Hematopoietic multipotent progenitor cell treated with erythropoietin and hydrocortisone succinate and interleukin-3 and kit ligand, for 17 days (in vitro differentiated cells): ENCODE data around the gene EPHX1.

Source experiments
- DNase-seq: peaks from one replicate; pipeline ENCODE4 v3.0.0-alpha.2; 2015; ENCODE audit warnings: low spot score

EPHX1 gene

DNA sequence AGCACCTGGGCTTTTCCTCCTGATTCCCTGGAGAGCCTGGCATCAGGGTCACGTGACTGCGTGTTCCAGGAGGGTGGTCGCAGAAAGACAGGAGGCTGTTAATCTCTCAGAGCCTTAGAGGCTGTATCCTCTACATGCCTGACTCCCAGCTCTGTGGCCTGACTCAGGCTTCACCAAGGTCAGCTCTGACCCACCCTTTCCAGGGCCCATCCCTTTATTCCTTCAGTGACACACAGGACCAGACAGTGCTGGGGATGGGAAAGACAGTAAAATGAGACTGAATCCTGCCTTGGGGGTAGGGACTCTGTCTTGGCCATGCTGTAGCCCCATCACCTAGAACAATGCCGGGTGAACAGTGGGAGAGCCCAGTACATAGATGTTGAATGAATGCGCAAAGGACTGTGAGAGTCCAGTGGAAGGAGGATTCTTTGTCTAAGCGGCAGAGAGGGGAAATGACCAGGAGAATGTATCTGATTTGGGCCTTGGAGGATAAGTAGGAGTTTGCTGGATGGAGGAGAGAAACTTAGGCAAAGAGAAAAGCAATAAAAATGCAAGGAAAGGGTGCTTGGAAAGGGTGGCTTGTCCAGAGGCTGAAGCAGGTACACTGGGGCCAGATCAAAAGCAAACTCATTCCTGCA is 33.0 kb downstream of the EPHX1 start:
- DNase-seq, result no peak

DNA sequence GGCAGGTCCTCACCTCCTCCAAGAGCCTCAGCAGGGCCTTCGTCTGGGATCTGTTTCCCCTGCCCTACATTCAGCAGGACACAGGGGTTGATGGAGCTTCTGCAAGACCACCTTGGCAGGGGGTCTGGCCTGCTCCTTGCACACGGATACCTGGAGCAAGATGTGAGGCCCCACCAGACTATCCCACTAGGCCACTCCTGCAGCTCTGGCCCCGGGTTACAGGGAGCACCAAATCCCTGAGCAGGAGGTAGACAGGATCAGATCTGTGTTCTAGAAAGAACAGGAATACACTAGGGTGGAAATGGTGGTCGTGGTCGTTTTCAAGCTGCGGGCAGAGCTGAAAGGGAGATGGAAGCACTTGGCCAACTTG is 33.5 kb downstream of the EPHX1 start:
- DNase-seq, result no peak

DNA sequence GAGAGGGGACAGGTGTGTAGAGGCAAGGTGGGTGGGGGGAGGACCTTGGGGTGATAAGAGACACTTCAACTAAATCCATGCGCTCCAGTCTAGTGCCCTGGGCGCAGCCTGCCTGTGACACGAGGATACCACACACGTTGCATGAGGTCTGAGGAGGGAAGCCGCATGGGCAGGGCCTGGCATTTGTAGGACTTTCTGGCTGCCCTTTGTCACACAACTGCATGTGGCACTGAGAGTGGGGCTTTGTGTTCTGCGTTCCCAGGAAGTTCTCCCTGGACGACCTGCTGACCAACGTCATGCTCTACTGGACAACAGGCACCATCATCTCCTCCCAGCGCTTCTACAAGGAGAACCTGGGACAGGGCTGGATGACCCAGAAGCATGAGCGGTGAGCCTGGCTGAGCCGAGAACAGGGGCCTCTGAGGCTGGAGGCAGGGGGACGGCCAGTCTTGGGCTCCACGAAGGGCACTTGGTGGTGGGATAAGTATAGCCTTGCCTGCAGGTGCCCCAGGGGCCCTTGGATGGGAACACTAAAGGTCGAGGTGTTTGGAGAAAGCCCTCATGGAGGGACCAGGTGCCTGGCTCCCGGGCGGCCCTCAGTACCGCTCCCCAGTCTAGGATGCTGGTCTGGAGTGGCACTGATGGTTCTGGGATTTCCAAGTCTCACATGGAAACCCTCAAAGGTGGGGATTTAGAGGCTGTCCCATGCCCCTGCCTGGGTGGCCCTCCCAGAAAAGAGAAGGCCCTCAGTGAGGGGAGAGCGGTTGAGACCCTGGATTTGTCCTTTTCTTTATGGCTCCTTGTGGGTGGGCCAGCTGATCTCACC is 34.5 kb downstream of the EPHX1 start:
- no peak for DNase-seq

DNA sequence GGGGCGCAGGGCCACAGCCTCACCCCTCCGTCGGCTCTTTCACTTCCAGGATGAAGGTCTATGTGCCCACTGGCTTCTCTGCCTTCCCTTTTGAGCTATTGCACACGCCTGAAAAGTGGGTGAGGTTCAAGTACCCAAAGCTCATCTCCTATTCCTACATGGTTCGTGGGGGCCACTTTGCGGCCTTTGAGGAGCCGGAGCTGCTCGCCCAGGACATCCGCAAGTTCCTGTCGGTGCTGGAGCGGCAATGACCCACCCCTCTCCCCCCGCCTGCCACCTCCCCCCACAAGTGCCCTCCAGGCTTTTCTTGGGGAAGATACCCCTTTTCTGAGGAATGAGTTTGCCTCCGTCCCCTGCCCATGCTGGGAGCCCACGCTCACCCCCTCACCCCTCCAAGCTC is 35.2 kb downstream of the EPHX1 start:
- DNase-seq, result no peak

DNA sequence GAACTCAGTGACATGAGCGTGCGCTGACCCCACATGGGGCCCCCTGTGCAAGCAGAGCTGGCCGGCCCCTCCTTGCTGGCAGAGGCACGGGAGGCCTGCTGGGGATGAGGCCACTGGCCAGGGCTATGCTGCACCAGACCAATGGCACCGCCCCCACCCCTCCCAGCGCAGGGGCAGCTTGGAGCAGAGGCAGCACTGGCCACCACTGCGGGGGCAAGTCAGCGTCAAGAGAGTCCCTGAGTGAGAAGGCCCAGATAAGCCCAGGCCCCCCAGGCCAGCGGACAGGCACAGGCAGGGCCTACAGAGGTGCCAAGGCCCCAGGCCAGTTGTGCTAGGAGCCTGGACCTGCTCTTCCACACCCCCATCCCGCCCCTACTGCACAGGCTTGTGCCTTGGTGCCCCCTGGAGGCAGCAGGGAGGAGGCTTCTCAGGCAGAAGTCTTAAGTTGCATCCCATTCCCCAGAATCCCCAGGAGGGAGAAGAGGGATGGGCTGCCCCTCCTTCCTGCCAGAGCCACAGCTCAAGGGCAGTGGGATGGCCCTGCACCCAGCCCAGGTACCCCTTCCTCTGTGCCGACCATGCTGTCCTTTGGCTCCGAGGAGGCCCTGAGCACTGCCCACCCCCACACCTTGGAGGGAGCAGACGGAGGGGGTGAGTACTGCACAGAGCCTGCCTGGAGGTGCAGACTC is 35.8 kb downstream of the EPHX1 start:
- peak; percentile 27 for DNase-seq

DNA sequence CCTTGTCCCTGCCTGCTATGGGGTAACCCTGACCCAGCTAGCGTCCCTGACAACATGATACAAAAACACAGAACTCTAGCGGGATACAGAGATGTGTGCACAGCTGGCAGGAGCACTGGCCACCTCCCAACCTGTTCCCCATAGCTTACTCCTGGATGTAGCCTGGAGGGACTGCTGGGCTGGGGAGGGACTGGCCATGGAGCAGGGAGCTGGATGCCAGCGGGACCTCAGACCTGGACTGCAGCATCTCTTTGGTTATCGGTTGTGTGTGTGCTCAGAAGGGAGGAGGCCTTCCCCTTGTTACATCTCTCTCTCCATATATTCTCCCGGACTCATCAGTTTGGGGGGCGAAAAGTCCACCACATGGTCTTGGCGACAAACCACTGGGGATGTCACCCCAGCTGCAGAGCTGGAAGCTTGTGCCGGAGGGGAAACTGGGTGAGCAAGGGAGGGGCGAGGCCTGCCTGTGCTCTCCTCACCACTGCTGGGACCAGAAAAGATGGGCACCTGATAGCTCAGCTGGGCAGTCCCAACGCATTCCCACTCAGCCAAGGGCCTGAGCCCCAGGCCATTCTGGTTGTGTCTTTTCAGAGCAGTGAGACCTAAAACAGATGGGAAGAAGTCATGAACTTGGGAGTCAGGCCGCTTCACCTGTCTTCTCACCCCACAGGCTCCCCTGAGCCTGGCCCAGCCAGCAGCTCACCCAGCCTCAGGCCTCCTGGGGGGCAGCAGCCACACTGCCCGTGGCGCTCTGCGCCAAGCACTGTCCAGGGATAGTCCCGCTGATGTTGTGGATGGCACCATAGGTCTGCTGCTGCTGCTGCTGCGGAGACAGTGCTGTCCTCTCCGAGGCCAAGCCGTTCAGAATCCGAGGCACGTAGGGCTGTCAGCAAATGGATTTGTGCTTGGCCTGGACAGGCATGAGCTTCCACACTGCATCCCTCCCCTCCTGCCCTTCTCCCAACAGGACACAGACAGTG is 36.7 kb downstream of the EPHX1 start:
- no peak for DNase-seq

DNA sequence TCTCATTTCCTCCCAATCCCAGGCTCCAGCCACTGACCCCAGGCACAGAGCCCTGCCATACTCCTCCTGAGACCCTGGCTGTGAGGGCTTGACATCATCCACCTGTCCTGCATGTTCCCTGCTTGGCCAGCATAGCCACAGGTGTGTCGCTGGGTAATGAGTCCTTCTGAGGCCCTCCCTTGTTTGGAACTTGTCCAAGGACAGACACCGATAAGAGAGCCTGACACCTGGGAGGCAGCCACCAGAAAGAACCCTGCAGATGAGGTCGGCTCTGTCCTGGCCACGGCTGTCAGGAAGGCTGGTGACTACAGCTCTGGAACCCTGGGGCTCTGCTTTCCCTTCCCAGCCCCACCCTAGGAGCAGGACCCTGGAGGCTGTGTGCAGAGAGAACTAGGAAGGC is 37.7 kb downstream of the EPHX1 start:
- no peak for DNase-seq

DNA sequence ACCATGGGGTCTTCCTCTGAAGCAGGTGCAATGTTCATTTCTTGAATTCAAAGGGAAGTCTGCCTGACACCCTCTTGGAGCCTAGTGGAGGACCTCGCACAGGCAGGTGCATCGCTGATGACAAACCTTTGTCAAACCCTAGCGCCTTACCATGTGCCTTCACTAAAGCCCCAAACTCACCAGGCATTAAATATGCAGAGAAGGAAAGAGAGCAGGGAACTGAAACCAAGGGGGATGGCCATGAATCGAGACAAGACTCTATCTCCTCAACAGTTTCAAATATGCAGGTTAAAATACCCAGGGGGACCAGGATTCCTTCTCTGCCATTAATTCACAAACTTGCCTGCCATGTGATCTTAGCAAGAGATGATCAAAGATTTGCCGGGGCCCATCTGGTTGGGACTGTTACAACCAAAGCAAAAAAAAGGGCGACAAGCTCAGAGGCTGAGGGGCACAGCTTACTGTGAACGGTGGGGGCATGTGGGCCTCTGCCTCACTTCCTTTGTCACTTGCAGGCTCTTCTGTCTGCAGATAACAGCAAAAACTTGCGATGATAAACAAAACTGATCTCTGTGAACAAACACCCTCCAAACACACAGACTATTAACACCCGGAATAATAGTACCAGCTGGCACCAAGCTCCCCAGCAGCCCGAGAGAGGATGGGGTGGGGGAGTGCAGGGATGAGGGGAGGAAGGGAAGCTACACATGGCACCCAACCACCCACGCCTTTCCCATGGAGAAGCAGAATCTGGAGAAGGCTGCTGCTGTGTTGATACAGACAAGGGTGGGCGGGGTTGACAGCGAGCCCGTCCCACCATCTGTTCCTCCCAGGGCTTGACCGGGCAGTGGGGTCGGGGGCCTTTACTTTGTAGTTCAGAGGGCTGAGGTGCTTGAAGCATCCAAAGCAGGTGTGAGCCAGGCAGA is 38.4 kb downstream of the EPHX1 start:
- DNase-seq, result no peak

DNA sequence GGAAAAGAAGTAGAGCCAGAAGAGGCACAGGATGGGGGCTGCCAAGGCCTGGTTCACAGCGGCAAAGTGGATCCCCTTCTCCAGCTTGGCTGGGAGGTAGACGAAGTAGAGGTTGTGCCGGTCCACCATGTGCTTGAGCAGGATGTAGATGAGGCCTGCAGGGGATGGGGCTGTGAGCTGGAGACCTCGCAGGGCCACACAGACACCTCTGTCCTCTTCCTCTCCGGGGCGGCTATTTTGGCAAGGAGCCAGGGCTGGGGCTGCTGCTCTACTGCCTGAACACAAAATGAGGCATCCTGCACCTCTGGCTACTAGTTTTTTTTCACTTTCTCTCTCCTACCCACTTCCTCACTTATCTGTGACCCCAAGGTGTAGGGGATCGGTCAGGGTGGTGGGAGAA is 40.0 kb downstream of the EPHX1 start:
- peak; percentile 44 for DNase-seq

DNA sequence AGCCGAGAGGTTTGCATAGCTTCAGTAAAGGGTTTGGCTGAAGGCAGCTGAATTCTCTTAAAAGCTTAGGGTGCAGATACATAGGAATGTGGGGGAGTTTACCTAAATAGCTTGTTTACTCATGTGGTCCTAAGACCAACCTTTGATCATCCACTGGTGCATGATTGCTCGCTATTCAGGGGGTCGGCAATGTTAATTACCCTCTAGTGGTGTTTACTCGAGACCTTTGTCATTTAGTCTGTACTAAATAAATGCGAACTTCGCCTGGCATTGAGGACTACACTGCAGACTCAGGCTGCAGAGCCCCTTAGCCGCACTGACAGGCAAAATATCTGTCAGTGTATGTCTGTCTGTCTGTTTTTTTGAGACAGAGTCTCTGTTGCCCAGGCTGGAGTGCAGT is 40.4 kb downstream of the EPHX1 start:
- no peak for DNase-seq

DNA sequence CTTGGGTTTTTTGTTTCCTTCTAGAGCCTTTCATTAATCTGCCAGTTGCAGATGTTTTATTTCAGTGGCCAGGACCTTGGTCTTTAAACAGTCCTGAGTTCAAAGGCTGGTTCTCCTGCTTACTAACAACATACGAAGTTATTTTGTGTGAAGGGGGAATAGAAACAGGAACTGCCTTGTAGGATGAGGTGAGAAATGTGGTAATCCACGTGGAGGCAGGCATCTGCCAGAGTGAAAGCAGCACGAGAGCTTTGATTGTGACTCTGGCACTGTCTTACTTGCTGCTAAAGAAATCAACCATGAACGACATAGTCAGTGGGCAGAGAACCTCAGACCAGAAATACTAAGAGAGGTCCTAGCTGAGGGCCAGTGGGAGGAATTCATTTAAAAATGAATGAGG is 41.9 kb downstream of the EPHX1 start:
- no peak for DNase-seq

DNA sequence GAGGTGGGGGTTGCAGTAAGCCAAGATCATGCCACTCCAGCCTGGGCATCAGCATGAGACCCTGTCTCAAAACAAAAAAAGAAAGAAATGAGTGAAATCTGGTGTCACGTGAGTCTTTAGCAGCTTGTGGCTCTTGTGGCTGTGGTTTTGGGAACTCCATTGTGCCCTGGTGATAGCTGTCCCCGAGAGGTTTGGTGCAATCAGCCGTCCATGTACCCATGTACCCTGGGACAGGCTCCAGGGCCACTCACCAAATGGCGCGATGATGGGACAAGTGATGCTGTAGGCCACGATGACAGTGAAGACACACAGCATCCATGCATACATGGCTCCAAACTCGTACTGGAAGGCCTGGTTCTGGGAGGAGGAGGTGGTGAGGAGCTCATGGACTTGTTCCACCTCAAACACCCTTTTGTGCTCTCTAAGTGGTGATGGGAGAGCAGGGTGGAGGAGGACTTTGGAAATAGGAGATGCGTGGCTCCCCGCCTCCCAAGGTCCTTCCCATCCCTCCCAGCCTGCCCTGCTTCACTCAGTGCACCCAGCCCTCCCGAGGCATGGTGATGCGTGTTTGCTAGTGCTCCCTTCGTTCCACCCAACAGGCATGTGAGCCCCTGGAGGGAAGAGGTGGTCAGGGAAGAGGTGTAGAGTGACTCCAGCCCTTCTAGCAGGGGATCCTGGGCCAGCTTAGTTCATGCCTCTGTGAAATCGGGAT is 42.6 kb downstream of the EPHX1 start:
- no peak for DNase-seq

DNA sequence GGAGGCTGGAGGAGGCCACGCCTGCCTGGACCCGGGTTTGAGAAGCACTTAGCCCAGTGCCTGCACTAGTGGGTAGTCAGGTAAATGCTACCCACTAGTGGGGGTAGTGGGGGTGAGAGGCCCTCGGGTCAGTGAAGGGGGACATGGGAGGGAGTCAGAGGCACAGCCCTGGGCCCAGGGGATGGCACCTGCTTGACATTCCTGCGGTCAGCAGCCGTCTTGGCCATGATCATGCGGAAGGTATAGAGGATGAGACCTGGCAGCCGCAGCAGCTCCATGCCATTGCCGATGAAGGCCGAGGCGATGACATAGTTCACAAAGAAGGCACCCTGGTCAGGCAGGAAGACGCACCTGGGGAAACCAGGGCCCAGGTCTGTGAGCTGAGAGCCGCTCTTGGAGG is 43.5 kb downstream of the EPHX1 start:
- no peak for DNase-seq

DNA sequence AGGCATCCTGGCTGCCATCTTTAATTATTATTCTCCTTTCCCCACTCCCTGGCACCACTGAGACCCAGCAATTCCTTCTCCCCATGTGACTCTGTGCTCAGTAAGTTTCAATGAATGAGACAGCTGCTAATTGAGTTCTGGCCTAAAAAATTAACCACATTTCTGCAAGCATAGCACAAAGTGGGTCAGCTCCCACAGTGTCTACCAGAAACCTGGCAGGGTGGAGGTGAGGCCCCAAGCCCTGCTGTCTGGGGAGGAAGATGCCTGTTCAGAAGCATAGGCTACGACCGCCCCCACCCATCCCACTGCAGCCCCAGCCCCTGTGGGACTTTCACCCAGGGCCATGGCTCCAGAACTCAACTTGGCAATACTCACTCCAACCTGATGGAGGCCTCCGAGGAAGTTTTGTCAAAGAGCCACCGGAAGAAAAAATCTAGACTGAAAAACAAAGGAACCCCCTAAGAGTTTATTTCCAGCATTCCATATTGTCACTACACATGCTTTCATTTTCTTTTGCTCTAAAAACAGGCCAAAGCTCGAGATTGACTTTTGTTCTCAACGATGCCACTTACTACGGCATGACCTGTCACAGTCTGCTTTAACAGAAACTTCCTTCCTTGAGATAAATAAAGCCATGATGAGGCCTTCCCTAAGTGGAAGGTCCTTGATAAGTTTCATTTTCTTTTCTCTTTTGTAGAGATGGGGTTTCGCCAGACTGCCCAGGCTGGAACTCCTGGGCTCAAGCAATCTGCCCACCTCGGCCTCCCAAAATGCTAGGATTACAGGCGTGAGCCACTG is 45.8 kb downstream of the EPHX1 start:
- no peak for DNase-seq

DNA sequence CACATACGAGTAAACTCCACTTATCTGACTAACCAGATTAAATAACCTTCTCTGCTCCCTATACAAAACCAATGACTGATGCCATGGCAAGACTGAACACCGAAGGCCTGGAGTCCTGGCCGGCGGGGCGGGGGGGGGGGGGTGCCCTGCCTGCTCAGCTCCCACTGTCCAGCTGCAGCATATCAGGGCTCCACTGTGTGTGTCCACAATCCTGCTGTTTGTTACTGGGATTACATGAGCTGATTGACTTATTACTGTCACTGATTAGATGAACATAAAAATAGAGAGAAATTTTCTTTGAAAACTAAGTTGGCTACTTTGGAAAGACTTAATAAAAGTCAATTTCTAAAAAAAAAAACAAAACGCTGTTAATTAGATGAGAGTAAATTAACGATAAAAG is 47.3 kb downstream of the EPHX1 start:
- DNase-seq, result no peak

DNA sequence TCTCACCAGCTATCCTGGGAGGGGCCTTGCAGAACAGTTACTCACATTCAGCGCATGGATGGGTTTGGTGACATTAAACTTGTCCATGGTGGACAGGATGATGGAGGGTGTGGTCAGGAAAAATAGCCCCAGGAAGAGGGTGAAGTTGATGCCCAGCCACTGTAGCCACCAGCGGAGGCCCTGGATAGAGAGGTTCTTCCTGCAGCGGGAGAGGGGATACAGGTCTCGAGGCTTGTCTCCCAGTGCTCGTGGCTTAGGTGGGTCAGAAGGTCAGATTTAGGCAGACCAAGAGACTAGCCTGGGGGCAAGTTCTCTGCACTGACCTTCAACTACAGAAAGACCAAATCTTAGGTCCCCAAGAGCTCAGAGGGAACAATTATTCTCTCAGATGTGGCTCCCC is 49.2 kb downstream of the EPHX1 start:
- DNase-seq, result no peak

DNA sequence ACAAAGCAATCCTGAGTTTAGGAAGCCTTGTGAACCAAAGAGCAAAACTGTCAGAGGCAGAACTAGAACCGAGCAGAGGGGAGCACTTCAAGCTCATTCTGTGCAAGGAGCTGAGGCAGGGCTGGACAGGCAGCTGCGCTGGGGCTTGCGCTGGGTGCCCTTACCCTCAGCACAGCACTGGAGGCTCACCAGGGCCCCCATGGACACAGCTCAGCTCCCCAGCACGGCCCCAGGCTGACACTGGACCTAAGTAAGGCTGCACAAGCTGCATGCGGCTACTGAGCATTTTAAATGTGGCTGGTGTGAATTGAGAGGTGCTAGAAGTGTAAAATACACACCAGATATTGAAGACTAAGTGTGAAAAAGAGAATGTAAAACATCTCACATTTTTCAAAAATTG is 50.2 kb downstream of the EPHX1 start:
- no peak for DNase-seq

DNA sequence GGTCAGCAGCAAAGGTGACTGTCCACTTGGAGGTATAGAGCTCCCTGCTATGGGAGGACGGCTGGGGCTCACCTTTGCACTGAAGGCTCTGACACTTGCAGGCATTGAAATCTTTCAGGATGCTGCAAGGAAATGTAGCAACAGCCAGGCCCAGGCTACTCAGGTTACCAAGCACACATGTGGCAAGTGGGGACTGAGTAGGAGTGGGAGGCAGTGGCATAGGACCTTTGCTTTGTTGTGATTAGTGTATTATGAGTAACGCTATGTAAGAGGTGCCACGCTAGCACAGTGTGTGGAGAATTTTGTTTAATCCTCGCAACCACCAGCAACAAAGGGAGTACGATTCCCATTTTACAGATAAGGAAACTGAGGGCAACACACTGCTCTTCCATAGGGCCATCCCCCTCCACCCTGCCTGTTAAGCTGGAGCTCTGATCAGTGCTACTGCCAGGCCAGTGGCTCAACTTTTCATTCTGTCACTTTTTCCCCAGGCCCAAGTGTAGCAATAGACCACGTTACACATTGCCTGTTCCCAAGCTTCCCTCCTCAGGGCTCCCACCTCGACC is 51.0 kb downstream of the EPHX1 start:
- DNase-seq, result no peak
